ENCODE data around the gene SLC22A23.

SLC22A23 gene

DNA sequence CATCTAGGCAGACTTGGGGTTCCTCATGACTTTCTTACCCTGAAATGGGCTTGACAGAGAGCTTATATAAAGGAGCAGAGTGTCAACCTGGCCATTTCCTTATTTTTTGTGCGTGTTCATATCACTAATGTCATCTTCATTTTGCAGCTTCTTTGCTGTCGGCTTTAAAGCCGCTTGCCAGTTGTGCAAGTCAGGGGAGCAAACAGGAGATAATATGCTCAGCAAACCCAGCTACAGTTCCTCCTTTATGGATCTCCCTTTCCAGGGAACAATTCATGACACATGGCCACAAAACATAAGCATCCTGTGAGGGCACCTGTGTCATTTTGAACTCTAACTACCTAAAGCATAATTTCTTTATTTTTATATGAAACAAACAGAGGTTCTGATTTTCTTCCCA is 222.9 kb downstream of the SLC22A23 start:
- DNase-seq = no peak

GRCh38 chr6:3233321-3233720 is 223.5 kb downstream of the SLC22A23 start:
- DNase-seq = no peak

DNA sequence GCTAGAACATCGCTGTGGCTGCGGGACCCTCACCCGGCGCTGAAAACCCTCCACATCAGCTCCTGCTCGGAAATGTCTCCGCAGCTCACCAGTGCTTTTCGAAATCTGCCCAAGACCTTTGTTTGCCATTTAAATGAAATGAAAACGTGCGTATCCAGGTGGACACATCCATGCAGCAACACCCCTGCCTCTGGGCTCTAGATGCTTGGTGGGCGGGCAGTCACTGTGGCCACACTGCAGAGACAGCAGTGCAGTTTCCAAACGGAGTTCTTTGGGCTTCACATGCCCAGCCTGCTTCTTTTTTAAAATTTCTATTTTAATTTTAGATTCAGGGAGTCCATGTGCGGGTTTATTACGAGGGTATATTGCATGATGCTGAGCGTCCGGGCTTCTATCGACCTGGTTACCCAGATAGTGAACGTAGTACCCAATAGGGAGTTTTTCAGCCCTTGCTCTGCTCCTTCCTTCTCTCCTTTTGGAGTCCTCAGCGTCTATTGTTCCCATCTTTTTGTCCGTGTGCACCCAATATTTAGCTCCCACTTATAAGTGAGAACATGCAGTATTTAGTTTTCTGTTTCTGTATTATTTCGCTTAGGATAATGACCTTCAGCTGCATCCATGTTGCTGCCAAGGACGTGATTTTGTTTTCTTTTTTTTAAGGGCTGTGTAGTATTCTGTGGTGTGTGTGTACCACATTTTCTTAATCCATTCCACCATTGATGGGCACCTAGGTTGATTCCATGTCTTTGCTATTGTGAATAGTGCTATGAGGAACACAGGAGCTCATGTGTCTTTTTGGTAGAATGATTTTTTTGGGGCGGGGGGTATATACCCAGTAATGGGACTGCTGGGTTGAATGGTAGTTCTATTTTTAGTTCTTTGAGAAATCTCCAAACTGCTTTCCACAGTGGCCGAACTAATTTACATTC is 224.6 kb downstream of the SLC22A23 start:
- peak; percentile 22 for DNase-seq

DNA sequence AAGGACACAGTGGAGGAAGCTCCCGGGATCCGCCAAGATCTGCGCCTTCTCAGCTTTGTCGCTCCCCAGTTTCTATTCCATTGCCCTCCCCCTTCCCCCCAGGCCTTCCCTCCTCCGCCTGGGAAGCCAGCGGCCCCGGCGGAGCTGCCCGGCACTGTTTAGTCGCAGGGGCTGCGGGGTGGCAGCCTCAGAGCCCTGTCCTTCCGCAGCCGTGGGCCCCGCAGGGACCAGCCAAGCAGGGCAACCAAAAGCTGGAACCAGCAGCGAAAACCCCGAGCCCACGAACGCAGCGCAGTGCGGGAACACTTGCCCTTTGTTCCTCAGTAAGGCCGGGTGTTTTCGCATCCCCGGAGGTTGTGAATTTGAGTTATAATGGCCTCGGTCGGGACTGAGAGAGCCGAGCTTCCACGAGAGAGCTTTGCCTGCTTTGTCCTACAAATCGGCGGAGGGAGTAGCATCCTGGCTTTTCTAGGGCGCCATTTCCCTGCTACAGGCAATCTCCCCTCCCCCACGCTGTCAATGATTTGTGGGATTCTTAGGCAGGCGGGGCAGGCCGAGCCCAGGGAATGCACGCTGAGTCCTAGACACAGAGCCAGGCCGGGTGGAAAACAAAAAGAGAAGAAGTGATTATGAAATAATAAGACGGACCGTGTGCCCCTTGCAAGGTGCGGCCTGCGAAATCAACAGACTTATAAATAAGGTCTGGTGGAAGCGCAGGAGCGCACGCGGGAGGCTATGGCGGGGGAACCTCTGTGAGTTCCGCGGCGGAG is 225.4 kb downstream of the SLC22A23 start:
- DNase-seq = peak; percentile 91

DNA sequence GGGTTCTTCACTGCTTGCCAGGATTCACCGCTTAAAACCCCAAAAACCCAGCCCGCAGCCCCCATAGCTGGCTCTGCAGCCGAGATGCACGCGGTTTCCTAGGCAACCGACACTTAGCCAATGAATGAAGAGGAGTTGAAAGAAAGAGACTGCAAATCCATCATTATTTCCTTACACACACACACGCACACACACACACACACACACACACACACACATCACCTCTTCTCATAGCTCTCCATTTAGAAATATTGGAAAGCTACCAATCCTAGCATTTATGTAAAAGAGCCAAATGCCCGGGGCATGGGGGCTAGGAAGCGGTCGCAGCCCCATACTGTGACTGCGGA is 226.0 kb downstream of the SLC22A23 start:
- peak; percentile 84 for DNase-seq

DNA sequence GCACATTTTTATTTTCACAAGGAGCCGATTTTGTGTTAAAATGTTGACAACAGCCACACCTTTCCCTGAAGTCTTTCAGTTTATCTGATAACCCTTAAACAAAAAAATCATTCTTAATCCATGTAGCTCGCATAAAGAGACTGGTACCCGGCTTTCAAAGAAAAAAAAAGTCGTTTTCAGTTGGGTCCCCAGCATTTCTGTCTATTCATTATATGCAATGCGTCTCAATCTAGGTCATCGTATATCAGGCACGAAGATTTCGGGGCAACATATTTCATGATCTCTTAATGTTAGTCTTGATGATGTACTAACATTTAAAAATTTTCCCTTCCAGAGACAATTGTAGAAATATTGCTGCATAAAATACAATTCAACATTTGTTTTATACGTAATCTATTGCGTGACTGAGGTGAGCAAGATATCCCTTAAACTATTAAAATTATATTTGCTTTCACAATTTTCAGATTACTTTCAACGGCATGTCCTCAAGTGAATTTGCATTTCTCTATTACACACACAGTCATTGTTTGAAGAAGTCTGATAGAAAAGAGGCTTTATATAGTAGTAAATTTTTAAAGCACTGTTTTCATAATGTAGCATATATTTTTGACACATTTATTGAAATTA is 226.5 kb downstream of the SLC22A23 start:
- DNase-seq = no peak

GRCh38 chr6:3229566-3230178 is 227.2 kb downstream of the SLC22A23 start:
- peak; percentile 68 for DNase-seq

DNA sequence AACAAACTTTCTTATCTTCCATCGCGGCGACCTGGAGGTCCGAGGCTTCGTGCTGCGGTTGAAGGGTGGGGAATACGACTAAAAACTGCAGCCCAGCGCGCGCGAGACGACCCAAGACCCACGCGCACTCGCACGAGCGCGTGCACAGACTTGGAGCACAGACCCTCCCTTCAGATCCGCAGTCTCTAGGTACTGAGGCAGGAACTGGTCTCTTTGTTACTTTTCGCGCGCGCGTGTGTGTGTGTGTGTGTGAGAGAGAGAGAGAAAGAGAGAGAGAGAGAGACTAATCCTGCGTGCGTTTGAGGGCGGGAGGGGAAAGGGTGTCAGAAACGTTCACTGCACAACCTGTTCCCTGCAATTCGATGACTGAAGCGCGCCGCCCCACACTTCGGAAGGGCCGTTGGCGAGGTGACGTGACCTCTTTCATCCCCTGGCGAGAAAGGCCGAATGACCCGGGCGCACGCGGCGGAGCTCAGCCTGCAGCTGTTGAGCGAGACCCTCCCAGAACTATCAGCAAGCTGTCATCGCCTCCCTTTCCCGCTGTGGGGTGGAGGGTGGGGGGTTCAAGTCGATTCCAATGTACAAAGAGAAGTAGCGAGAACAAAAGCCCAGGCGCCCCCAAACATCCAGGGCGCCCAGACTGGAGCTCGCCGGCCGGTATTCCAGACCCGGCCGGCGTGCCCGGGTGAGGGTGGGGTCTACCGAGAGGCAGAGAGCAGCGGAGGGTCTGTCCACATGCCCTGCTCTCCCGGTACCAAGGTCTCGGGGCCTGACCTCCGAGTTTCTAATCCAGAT is 227.9 kb downstream of the SLC22A23 start:
- peak; percentile 68 for DNase-seq

- peak; percentile 84 for DNase-seq
These were observed 228.7 kb downstream of the SLC22A23 start for GRCh38 chr6:3228046-3228671.

DNA sequence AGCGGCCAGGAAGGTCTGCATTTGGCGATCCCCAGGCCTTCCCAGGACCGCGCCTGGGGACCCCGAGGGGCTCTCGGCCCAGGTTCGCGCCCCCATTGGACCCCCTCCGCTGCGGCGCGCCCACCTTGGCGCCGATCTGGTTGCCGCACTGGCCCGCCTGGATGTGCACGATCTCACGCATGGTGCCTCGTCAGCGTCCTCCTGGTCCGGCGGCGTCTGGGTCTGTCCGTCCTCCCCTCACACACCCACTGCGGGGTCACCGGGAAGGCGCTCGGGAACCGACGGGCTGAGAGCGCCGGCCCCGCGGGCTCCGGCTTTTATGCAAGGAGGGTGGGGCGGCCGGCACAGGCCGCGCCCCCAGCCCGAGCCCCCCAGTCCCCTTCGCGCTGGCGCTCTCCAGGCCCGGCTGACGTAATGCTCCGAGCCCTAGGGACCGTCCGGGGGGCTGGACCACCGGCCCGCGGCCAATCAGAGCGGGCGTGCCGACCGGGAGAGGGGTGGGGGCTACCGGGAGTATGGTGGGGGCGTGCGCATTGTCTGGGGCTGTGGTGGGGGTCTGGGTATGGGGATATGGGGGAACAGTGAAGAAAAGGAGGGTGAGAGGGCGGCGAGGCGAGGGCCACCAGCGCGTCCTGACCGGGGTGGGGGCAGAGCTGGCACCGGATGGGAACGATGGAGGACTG is 229.3 kb downstream of the SLC22A23 start, which contains the start of gene TUBB2B:
TUBB2B (minus strand) TSS at position 291 of the 683 bp plus-strand sequence; CDS start at position 181, 110 bp downstream.
- peak; percentile 93 for DNase-seq

DNA sequence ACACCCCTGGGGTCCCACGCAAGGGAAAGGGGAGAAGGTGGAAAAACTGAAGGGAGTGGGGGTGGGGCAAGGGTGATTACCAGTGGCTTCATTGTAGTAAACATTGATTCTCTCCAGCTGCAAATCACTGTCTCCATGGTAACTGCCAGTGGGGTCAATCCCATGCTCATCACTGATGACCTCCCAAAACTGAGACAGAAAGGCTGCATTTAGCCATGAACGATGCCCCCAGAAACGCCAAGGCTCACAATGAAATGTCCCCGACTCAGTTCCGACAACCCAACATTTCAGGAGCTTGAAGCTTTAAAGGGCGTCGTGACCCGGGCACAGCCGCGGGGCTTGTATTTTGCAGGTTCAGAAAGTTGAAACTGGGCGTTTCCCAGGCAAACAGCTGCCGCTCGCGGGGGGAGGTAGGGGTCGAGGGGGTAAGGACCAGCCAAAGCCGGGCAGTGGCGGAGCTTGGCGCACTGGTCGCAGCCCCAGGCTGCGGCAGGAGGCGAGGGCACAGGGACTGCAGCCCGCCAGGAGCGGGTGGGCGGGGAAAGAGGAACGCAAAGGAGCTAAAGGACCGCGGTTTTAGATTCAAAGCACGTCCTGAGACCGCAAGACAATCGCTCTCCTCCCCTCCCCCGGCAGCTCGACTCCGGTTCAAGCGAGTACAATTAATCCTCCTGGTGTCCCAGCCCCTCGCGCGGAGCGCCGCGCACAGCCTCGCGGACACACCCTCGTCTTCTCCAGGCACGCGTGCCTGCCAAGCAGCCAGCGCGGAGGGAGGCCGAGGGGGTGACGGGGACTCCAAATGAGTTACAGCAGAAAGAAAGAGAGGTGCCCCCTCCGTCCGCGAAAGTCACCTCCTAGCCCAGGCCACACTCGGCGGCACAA is 230.1 kb downstream of the SLC22A23 start:
- DNase-seq = peak; percentile 10

DNA sequence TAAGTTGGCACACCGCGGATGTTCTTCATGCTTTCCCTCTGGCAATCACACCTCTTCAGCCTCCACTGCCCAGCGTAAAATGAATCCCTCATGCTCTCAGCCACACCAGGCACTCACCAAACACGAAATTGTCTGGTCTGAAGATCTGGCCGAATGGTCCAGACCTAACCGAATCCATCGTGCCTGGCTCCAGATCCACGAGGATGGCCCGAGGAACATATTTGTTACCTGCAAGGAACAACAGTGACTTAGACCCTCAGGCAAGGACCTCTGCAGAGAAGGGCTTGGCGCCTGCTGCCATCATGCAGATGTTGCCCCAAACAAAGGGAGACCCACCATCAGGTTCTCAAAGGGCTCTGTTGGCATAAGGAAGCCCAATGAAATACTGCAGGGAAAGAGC is 230.8 kb downstream of the SLC22A23 start:
- no peak for DNase-seq

DNA sequence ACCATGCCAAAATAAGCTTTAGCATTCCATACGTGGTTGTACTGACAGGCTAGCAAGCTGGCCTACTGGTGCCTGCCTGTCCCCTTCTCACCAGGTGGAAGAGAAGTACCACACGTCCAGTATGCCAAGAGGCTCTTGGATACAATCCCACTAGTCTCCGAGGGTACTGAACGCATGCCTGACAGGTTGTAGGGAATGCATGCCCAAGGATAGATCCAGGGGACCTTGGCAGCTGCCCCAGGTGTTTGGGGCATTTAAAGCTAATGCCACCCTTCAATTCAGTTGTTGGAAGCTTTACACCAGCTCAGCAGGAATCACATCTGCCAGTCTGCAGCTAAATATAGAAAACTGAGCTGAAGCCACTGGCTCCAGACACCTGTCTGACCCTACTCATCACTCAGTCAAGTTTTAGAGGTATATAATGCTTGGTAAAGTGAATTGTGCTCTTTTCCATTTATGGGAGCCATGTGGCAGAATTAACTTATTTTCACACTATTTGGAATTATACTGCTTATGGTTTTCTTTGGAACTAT is 234.3 kb downstream of the SLC22A23 start:
- no peak for DNase-seq

GRCh38 chr6:3221578-3221977 is 235.3 kb downstream of the SLC22A23 start:
- DNase-seq = no peak

- DNase-seq = no peak
These were observed 236.5 kb downstream of the SLC22A23 start for GRCh38 chr6:3220366-3220765.

All from NCI-H2171 (cell line).